Osteoblast (primary cell): ENCODE data around the gene CPA1. TPM values are rescaled to one million over a fixed set of nuclear protein-coding genes. Genes with fewer than 3 reads are reported as not detected.
A peak's percentile ranks its signal among the peaks of the same experiment; 100 is the strongest.

Experiments used
- DNase-seq: peaks from one replicate; pipeline ENCODE4 v3.0.0; 2011; ENCODE audit warnings: low spot score, mixed read lengths; ENCODE audit not compliant: insufficient read length; ENCODE audit errors: missing footprints
- H2AFZ ChIP-seq: 2 replicates; pipeline ENCODE4 v1.6.0; 2011; ENCODE audit warnings: mild to moderate bottlenecking, low read length
- H3K27ac ChIP-seq: 2 replicates; pipeline ENCODE4 v1.5.1; 2011; ENCODE audit warnings: mild to moderate bottlenecking, low read depth, low read length, moderate library complexity
- H3K27me3 ChIP-seq: 2 replicates; pipeline ENCODE4 v1.6.0; 2012; ENCODE audit warnings: mild to moderate bottlenecking, control low read depth, inconsistent platforms, low read length, moderate library complexity; ENCODE audit not compliant: insufficient read depth
- H3K36me3 ChIP-seq: 2 replicates; pipeline ENCODE4 v1.5.1; 2011; ENCODE audit warnings: mild to moderate bottlenecking, low read length, control low read depth, moderate library complexity; ENCODE audit not compliant: insufficient read depth
- H3K4me1 ChIP-seq: 2 replicates; pipeline ENCODE4 v1.5.1; 2011; ENCODE audit warnings: mild to moderate bottlenecking, low read length, control low read depth, moderate library complexity; ENCODE audit not compliant: insufficient read depth
- H3K4me2 ChIP-seq: 2 replicates; pipeline ENCODE4 v1.6.0; 2011; ENCODE audit warnings: mild to moderate bottlenecking, low read length; ENCODE audit not compliant: insufficient read depth
- H3K4me3 ChIP-seq: fragments of 200-600 bp; sonication (generic); 3 replicates; pipeline ENCODE4 v1.5.1; 2012; ENCODE audit warnings: mild to moderate bottlenecking, low read length, inconsistent platforms; ENCODE audit not compliant: insufficient read depth
- H3K79me2 ChIP-seq: 2 replicates; pipeline ENCODE4 v1.6.0; 2012; ENCODE audit warnings: mild to moderate bottlenecking, low read length, control low read depth, inconsistent platforms; ENCODE audit not compliant: insufficient read depth
- H3K9me3 ChIP-seq: 2 replicates; pipeline ENCODE4 v1.5.1; 2011; ENCODE audit warnings: low read depth, low read length, control low read depth
- H4K20me1 ChIP-seq: 2 replicates; pipeline ENCODE4 v1.6.0; 2012; ENCODE audit warnings: mild to moderate bottlenecking, low read length, control low read depth; ENCODE audit not compliant: insufficient read depth
- total RNA-seq: library from RNA; depleted of rRNA; stranded (reverse); fragments of >200 nt; gene quantifications from 2 replicates; pipeline ENCODE4 v1.2.3, GENCODE V29; 2012
- TF ChIP-seq, protein P1 (sequence below): IDR thresholded peaks from 2 replicates; pipeline ENCODE4 v1.5.1; 2011; ENCODE audit warnings: mild to moderate bottlenecking, low read depth, low read length, moderate library complexity; ENCODE audit errors: extremely low read depth

CPA1 gene
- total RNA-seq, 1 donor, result 1.1 TPM

DNA sequence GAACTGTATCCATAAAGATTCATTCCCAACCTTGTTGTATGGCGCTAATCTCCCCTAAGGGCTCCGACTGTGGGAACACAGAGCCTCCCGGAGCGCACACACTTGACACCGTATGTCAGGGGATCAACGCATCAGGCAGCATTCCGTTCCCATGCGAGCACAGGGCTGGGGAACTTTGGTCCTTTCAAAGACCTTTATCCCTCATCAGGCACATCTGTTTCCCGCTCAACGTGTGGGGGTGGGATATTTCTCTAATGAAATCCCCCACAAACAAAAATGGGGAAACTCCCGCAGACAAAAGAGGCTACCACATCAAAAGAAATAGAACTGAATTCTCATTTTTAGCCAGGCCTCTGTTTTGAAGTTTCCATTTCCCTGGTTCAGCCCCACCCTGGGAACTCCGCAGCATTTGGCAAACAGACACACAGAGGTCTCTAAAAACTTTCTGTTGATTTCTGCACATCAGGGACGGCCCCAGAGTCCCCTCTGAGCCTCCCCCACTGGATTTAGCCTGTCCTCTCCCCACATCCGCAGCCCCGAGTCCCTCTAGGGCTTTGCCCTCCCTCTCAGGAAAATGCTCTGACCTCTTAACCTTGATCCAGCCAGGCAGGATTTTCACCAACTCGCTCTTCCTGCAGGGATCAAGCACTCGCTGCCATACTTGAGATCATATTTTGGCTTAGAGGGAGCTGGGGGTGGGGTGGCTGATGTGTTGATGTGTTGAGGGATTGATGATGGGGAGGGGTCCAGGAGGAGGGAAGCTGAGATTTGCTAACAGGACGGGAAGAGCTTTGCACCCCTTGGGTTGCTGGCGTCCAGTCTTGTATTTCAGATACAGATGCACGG, 29.1 kb upstream of the CPA1 start:
- Histone ChIP-seq H3K4me2 (no peak overlapping the region), H3K27me3 (no peaks in the 10 kb centered on the region), H3K27ac (no peak overlapping the region), H2AFZ (no peak overlapping the region), H3K36me3 (no peaks in the 10 kb centered on the region), H3K9me3 (no peaks in the 10 kb centered on the region), H4K20me1 (no peaks in the 10 kb centered on the region), H3K79me2 (no peaks in the 10 kb centered on the region), H3K4me1 (peaks cover 18% of the 10 kb centered on the region), H3K4me3 (no peak overlapping the region)
- TF ChIP-seq, protein P1, sequence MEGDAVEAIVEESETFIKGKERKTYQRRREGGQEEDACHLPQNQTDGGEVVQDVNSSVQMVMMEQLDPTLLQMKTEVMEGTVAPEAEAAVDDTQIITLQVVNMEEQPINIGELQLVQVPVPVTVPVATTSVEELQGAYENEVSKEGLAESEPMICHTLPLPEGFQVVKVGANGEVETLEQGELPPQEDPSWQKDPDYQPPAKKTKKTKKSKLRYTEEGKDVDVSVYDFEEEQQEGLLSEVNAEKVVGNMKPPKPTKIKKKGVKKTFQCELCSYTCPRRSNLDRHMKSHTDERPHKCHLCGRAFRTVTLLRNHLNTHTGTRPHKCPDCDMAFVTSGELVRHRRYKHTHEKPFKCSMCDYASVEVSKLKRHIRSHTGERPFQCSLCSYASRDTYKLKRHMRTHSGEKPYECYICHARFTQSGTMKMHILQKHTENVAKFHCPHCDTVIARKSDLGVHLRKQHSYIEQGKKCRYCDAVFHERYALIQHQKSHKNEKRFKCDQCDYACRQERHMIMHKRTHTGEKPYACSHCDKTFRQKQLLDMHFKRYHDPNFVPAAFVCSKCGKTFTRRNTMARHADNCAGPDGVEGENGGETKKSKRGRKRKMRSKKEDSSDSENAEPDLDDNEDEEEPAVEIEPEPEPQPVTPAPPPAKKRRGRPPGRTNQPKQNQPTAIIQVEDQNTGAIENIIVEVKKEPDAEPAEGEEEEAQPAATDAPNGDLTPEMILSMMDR, result no peak
- DNase-seq, result peak; percentile 41

DNA sequence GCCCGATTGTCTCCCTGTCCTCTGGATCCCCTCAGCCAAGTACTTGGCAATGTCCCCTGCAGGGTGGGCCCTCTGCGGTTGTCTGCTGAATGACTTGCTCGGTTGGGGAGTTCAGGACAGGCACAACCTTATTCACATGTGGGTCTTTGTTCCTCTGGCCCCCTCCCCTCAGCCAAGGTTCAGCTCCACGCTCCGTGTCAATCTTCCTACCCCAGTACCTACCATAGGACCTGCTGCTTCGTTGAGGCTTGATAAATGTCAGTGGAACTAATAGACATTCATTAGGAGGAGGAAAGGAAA, 28.6 kb upstream of the CPA1 start:
- Histone ChIP-seq H3K27ac (no peak overlapping the region), H3K4me3 (no peak overlapping the region), H3K9me3 (no peaks in the 10 kb centered on the region), H3K4me2 (no peak overlapping the region), H2AFZ (no peak overlapping the region), H3K36me3 (no peaks in the 10 kb centered on the region), H3K79me2 (no peaks in the 10 kb centered on the region), H3K27me3 (no peaks in the 10 kb centered on the region), H3K4me1 (peaks cover 24% of the 10 kb centered on the region), H4K20me1 (no peaks in the 10 kb centered on the region)
- TF ChIP-seq, protein P1, result no peak
- DNase-seq, result no peak

DNA sequence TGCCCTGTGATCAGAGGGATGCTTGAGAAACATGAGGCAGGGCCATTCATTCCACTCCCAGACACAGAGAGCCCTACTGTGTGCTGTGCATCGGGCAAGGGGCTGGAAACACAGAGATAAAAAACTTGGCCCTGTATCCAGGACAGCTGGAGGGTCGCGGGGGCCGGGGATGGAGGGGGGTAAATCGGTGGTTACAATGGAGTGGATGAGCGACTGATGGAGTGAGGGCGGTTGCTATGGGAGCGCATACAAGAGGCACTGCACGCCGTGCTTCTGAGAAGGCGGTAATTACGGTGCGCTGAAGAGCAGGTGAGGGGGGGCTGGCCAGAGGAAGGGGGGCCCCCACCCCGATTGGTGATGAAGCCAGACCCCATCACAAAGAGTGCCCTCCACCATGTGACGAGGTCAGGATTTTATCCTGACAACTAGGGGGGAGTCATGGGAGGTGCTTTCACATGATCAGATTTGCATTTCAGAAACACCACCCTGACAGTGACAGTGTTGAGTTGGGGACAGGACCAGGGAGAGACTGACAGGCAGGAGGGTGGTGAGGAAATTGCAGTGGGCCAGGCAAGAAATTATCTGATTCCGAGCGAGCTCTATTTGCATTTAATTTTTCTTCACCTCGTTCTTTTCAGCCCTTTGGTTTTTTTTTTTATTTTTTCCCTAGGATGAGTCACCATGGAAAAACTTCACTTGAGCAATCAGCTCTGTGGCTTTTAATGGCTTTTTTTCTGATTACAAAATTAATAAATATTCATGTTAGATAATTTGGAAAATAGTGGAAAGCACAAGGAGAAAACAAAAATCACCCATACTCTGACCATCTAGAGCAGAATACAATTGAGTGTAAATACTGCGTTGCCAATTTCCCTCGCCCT, 27.9 kb upstream of the CPA1 start:
- H3K4me2 ChIP-seq, result peak overlapping the region; percentile 64
- peak overlapping the region; percentile 9 for H3K4me3 ChIP-seq
- H2AFZ ChIP-seq, result peak overlapping the region; percentile 52
- H3K79me2 ChIP-seq, result no peaks in the 10 kb centered on the region
- DNase-seq, result peak; percentile 86
- peaks cover 31% of the 10 kb centered on the region for H3K4me1 ChIP-seq
- TF ChIP-seq, protein P1, result no peak
- no peaks in the 10 kb centered on the region for H3K9me3 ChIP-seq
- no peaks in the 10 kb centered on the region for H4K20me1 ChIP-seq
- H3K36me3 ChIP-seq, result no peaks in the 10 kb centered on the region
- no peaks in the 10 kb centered on the region for H3K27me3 ChIP-seq
- H3K27ac ChIP-seq, result no peak overlapping the region

DNA sequence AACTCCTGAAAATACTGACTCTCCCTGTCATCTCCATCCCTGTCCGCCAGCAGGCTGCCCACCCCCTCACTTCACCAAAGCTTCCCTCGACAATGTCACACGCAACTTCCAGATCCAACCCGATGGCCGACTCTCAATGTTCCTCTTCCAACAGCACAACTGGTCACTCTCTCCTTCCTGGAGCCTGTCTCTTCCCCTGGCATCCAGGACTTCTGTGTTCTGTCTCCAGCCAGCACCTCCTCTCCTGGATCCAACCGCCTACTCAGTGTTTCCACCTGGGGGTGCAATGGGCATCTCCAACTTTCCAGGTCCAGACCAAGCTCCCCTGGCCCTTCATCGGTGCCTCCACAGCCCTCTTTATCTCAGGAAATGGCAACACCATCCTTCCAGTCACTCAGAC, 27.1 kb upstream of the CPA1 start:
- H3K4me1 ChIP-seq, result peaks cover 33% of the 10 kb centered on the region

More for the DNA sequence above, 27.1 kb upstream of the CPA1 start:
- Histone ChIP-seq H3K36me3 (no peaks in the 10 kb centered on the region), H3K79me2 (no peaks in the 10 kb centered on the region), H3K9me3 (no peaks in the 10 kb centered on the region), H3K27ac (no peak overlapping the region), H3K4me3 (no peak overlapping the region), H3K27me3 (no peaks in the 10 kb centered on the region), H4K20me1 (no peaks in the 10 kb centered on the region), H2AFZ (peak overlapping the region; percentile 48), H3K4me2 (peak overlapping the region; percentile 64)
- DNase-seq, result no peak
- TF ChIP-seq, protein P1, result no peak
